Measurements from ENCODE around the gene FOXP2. TPM values are rescaled to one million over a fixed set of nuclear protein-coding genes. Genes with fewer than 3 reads are reported as not detected.
A peak's percentile ranks its signal among the peaks of the same experiment; 100 is the strongest.

FOXP2 gene
- total RNA-seq, result 10 to 100 TPM; 13.3 to 14.9 TPM
- polyA plus RNA-seq (2013, experiment 1 of 2), result 25.4 TPM
- polyA plus RNA-seq (2013, experiment 2 of 2), result 21.2 TPM
- long read RNA-seq, experiment 1, partial matches to known transcripts, result 0 of 3 reads
- long read RNA-seq, experiment 1, other reads (novel, unspliced or antisense), result 3 of 3 reads
- long read RNA-seq, experiment 2, partial matches to known transcripts, result 2 of 36 reads
- long read RNA-seq, experiment 2, other reads (novel, unspliced or antisense), result 34 of 36 reads
- long read RNA-seq, experiment 3, partial matches to known transcripts, result 5 of 18 reads
- long read RNA-seq, experiment 3, other reads (novel, unspliced or antisense), result 12 of 18 reads
- long read RNA-seq, experiment 4, partial matches to known transcripts, result 0 of 1 reads
- long read RNA-seq, experiment 4, other reads (novel, unspliced or antisense), result 1 of 1 reads

- peak within 1 kb of the TSS; percentile 54 for H3K4me3 ChIP-seq (ENCODE audit: low read length)
- Mint-ChIP-seq H3K9me3 (no peaks in the 10 kb centered on the region), H3K36me3 (ENCODE audit: low read depth) (no peaks in the 10 kb centered on the region), H3K4me3 (no peak within 1 kb of the TSS), H3K27me3 (ENCODE audit: insufficient read depth) (no peaks in the 10 kb centered on the region), H3K27ac (no peak within 1 kb of the TSS), H3K4me1 (peaks cover 25% of the 10 kb centered on the region)
- no peaks in the 10 kb centered on the region for H3K9me3 ChIP-seq (ENCODE audit: control insufficient read depth, low read length)
- peak within 1 kb of the TSS; percentile 81 for H3K27ac ChIP-seq (ENCODE audit: low read depth, low read length)
- TF ChIP-seq CTCF (conservative IDR thresholded peaks at IDR 0.05), result no peak
- peak; percentile 49 for DNase-seq
- H3K36me3 ChIP-seq (ENCODE audit: control insufficient read depth, insufficient read depth, low read length), result no peaks in the 10 kb centered on the region
- WGBS, 2 experiments (ENCODE audit: insufficient coverage in 1 of 2, insufficient read length in 1 of 2), result 13 to 43% methylated on average over 1 to 2 of the region's 2 CpGs
- H3K4me1 ChIP-seq (ENCODE audit: control insufficient read depth, insufficient read depth, low read length), result peaks cover 16% of the 10 kb centered on the region
- no peaks in the 10 kb centered on the region for H3K27me3 ChIP-seq (ENCODE audit: control insufficient read depth, insufficient read depth, low read length, poor library complexity, severe bottlenecking)
- no peak within 1 kb of the TSS for H3K9ac ChIP-seq (ENCODE audit: extremely low read depth, low read length, poor library complexity, severe bottlenecking)
These were observed at the start of gene FOXP2 for GRCh38 chr7:114414156-114415063. FOXP2 (plus strand) TSS chr7:114414815; CDS start chr7:114426512, 11,697 bp downstream.

- no peak overlapping the region for H3K4me3 Mint-ChIP-seq
- Histone ChIP-seq H3K9me3 (ENCODE audit: control insufficient read depth, low read length) (no peaks in the 10 kb centered on the region), H3K36me3 (ENCODE audit: control insufficient read depth, insufficient read depth, low read length) (no peaks in the 10 kb centered on the region), H3K9ac (ENCODE audit: extremely low read depth, low read length, poor library complexity, severe bottlenecking) (no peak overlapping the region), H3K4me1 (ENCODE audit: control insufficient read depth, insufficient read depth, low read length) (no peaks in the 10 kb centered on the region), H3K27ac (ENCODE audit: low read depth, low read length) (no peak overlapping the region), H3K27me3 (ENCODE audit: control insufficient read depth, insufficient read depth, low read length, poor library complexity, severe bottlenecking) (no peaks in the 10 kb centered on the region), H3K4me3 (ENCODE audit: low read length) (no peak overlapping the region)
- no peaks in the 10 kb centered on the region for H3K36me3 Mint-ChIP-seq (ENCODE audit: low read depth)
- DNase-seq, result no peak
- no peak overlapping the region for H3K27ac Mint-ChIP-seq
- no peaks in the 10 kb centered on the region for H3K9me3 Mint-ChIP-seq
- H3K27me3 Mint-ChIP-seq (ENCODE audit: insufficient read depth), result no peaks in the 10 kb centered on the region
- WGBS, 2 experiments (ENCODE audit: insufficient coverage in 1 of 2, insufficient read length in 1 of 2), result 84 to 100% methylated on average over 1 to 2 of the region's 2 CpGs
- no peak for TF ChIP-seq CTCF (conservative IDR thresholded peaks at IDR 0.05)
- no peaks in the 10 kb centered on the region for H3K4me1 Mint-ChIP-seq
These were observed 48.8 kb upstream of the FOXP2 start for GRCh38 chr7:114365791-114366190.

- no peak overlapping the region for H3K27ac ChIP-seq (ENCODE audit: low read depth, low read length)
- no peaks in the 10 kb centered on the region for H3K27me3 ChIP-seq (ENCODE audit: control insufficient read depth, insufficient read depth, low read length, poor library complexity, severe bottlenecking)
- 78 to 88% methylated on average over 1 to 2 of the region's 2 CpGs for WGBS, 2 experiments (ENCODE audit: insufficient coverage in 1 of 2, insufficient read length in 1 of 2)
- no peak overlapping the region for H3K27ac Mint-ChIP-seq
- H3K9ac ChIP-seq (ENCODE audit: extremely low read depth, low read length, poor library complexity, severe bottlenecking), result no peak overlapping the region
- H3K4me1 ChIP-seq (ENCODE audit: control insufficient read depth, insufficient read depth, low read length), result no peaks in the 10 kb centered on the region
- no peak overlapping the region for H3K4me3 Mint-ChIP-seq
- H3K36me3 Mint-ChIP-seq (ENCODE audit: low read depth), result no peaks in the 10 kb centered on the region
- no peaks in the 10 kb centered on the region for H3K9me3 Mint-ChIP-seq
- no peak overlapping the region for H3K4me3 ChIP-seq (ENCODE audit: low read length)
- H3K9me3 ChIP-seq (ENCODE audit: control insufficient read depth, low read length), result no peaks in the 10 kb centered on the region
- no peaks in the 10 kb centered on the region for H3K27me3 Mint-ChIP-seq (ENCODE audit: insufficient read depth)
- DNase-seq, result no peak
- no peak for TF ChIP-seq CTCF (conservative IDR thresholded peaks at IDR 0.05)
- H3K36me3 ChIP-seq (ENCODE audit: control insufficient read depth, insufficient read depth, low read length), result no peaks in the 10 kb centered on the region
- no peaks in the 10 kb centered on the region for H3K4me1 Mint-ChIP-seq
These were observed 46.1 kb upstream of the FOXP2 start for GRCh38 chr7:114368492-114368891.

Data from endodermal cell (in vitro differentiated cells).